ENCODE data around the gene MAML1.

GRCh38 chr5:179793468-179794139, 61.0 kb downstream of the MAML1 start, which contains the start of gene LTC4S:
- TF ChIP-seq CTCF (IDR thresholded peaks at IDR 0.05) (no peak), FOXP1 (CRISPR knock-in tag; IDR thresholded peaks at IDR 0.05; ENCODE audit: borderline replicate concordance) (no peak), ATF2 (CRISPR knock-in tag; IDR thresholded peaks at IDR 0.05; ENCODE audit: borderline replicate concordance, low read depth) (no peak), ZNF317 (CRISPR knock-in tag; IDR thresholded peaks at IDR 0.05; ENCODE audit: borderline replicate concordance, low read depth) (no peak), AFF4 (CRISPR knock-in tag; IDR thresholded peaks at IDR 0.05; ENCODE audit: borderline replicate concordance) (no peak), HMGA2 (CRISPR knock-in tag; IDR thresholded peaks at IDR 0.05) (no peak), SP1 (CRISPR knock-in tag; conservative IDR thresholded peaks at IDR 0.05) (no peak), USF2 (CRISPR knock-in tag; IDR thresholded peaks at IDR 0.05) (no peak), MAX (CRISPR knock-in tag; IDR thresholded peaks at IDR 0.05) (no peak), SOX15 (CRISPR knock-in tag; IDR thresholded peaks at IDR 0.05) (no peak), USF1 (CRISPR knock-in tag; IDR thresholded peaks at IDR 0.05) (no peak)

Data from WTC11 (cell line).